HG03045 (cell line): ENCODE results near the gene EMILIN3.
"Not testable (repeated sequence)": the region's sequence is repeated elsewhere in the genome, so short reads cannot be mapped to it uniquely, and the experiment has no call there.

Experiments used
- ATAC-seq: cut with Tn5 transposase; IDR thresholded peaks from one replicate; pipeline ENCODE4 v1.9.1; 2021; ENCODE audit warnings: mild to moderate bottlenecking, moderate library complexity; ENCODE audit not compliant: unreplicated experiment

EMILIN3 gene

DNA sequence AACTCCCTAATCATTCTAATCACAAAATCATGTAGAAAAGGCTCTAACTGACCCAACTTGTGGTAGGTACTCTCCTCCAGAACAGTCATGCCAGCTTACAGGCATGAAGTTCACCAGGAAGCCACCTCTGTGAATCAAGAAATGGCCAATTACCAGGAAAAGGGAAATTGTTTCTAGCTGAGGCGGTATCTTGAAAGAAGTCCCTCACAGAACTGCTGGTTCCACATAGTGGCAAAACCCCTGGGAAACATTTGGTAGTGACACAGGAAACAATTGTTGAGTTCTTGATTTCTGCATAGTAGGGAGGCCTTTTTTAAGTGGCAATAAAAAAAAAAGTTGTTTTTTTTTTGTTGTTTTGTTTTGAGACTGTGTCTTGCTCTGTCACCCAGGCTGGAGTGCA is 45.6 kb downstream of the EMILIN3 start:
- ATAC-seq, result no peak

DNA sequence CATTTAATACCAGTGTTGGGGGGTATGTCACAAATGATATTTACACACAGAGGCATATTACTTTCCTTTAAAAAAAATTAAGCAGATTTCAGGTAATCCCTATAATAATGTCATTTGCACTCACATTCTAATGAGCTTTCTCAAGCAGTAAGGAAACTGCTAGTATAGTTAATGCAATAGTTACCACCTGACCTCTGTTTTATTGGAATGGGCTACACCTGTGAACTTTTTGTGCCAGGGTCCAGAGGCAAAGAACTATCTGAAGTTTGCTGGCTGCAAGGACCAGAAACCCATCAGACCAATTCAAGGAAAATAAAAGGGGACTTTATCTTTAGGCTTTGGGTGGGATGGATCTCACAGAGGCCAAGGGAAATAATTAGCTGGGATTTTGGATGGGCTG is 46.2 kb downstream of the EMILIN3 start:
- no peak for ATAC-seq

DNA sequence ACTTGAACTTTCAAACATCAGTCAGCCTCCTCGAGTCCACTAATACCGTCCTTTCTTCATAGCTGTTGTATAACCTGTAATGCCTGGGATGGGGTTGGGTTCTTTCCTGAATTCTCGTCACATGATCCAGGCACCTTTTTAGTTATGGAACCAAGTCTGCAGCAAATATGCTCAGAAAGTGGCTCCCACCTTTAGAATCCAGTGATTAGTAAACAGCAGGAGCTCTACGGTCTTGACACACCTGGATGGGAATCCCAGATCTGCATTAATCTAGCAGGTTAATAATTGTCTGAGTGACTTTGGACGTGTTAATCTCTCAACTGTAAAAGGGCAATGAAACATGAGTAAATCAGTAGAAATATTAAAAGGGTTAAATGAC is 48.4 kb downstream of the EMILIN3 start:
- no peak for ATAC-seq

GRCh38 chr20:41317546-41318270 is 48.9 kb downstream of the EMILIN3 start, which contains the start of gene ZHX3:
TSS of gene ZHX3 (minus strand) at chr20:41317731. CDS start at chr20:41204916, 112,815 bp downstream.
- peak; percentile 98 for ATAC-seq

DNA sequence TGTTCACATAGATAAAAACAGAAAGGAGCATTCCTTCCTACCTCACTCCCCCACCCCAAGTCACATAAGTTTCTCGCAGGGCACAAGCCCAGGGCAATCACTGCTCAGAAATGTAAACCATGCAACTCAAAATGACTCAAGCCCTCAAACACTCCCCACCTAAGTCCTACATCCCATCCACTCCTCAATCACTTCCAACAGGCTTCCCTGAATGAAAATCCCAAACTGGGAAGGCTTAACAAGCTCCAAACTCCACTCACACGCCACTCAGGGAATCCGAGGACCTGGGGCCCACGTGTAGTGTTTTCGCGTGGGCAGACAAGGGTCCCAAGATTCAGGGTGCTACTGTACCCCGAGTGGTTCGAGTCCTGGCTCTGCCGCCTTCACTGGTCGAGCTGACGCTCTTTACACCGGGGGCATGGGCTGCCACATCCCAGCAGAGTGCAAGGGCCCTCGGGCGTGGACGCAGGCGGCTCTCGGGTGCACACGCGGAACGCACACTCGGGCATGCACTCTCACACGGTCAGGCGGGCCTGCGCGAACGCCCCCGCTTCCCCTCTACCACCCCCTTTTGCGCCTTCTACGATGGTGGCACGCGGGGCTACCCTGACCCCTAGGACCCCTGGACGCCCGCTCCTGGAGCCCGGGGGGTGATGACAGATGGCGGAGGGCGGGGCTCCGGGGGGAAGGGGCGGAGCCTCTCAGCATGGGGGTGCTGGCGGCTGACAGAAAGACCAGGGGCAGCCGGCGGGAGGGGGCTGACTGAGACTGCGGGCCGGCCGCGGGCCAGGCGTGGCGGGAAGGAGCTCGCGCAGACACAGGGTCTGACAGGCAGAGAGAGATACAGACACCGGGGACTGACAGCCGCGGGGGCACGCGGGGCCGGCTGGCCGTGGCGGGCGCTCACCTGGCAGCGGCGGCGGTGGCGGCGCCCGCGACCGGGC is 49.7 kb downstream of the EMILIN3 start:
- ATAC-seq, result peak; percentile 68

- ATAC-seq, result no peak
Measured at GRCh38 chr20:41316051-41316450, 50.6 kb downstream of the EMILIN3 start.

DNA sequence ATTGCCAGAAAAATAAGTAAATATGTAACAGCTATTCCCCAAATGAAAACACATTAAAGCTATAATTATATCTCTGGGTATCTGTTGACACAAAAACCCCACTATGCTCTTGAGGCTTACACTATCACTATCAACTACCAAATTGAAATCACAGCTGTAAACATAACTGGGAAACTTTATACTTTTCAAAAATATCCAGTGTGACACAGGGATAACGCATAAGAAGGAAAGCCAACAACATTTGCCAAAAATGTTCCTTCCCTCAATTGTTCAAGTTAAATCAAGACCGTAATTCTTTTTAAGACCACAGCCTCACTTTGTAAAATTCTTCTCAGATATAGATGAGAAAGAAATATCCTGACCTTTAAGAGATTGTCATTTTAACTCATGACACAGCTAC is 52.2 kb downstream of the EMILIN3 start:
- no peak for ATAC-seq

GRCh38 chr20:41312009-41312408 is 54.6 kb downstream of the EMILIN3 start:
- not testable (repeated sequence) for ATAC-seq
